Putamen (tissue), 1 donor: ENCODE results near the gene MCCC1.
"Not testable (repeated sequence)": the region's sequence is repeated elsewhere in the genome, so short reads cannot be mapped to it uniquely, and the experiment has no call there.

ENCODE experiments used
- DNase-seq: peaks from one replicate; pipeline ENCODE4 v3.0.0-alpha.2; 2016; ENCODE audit warnings: low spot score

Gene MCCC1

DNA sequence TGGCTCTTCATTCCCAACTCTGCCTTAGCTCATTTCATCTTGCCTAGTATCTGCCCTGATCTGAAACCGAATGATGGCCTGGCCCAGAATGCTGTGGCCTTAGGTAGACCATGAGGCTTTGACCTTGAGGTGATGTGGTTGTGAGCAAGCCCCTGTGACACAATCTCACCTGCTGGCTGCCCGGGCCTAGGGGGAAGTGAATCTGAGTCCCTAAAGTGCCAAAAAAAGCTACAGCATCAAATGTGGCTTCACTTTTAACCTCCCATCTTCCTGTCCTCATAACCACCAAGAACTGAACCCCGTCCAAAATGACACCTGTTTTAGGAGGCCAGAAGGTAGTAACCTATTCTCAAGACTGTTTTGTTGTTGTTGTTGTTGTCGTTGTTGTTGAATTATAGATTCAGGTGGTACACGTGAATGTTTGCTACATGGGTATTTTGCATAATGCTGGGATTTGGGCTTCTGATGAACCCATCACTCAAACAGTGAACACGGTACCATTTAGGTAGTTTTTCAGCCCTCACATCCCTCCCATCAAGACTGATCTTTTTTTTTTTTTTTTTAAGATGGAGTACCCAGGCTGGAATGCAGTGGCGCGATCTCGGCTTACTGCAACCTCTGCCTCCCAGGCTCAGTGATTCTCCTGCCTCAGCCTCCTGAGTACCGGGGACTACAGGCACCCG is 54.6 kb downstream of the MCCC1 start:
- no peak for DNase-seq

DNA sequence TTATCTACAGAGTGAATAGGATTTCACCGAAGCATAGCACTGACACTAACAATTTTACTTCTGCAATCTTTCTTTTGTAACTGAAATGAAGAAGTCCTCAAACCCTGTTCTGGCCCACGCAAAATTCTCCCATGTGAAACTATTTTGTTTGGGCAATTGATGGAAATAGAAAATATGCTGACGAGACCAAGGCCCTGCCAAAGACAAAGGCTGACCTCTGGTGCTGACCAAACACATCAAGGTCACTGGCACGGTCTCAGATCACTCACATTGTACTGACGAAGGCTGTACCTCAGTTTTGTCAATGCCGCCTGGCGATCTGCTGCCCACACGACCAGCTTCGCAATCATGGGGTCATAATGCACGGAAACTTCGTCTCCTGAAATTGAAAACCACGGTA is 60.5 kb downstream of the MCCC1 start:
- no peak for DNase-seq

DNA sequence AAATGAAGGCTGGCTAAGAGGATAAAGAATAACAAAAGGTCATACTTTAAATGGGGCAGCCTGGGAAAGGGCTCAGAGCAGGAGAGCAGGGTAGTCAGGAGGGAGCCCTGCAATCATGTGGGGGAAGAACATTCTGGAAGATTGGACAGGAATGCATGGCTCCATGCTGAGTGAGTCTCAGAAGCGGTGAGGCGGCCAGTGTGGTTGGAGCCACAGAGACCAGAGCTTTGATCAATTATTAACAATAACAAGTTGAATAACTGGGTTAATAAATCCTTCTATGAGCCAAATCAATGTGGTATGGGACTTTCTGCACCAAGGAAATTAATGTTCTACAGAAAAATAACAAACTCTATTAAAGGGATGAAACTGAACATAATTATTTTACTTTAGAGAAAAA is 61.1 kb downstream of the MCCC1 start:
- DNase-seq, result no peak

DNA sequence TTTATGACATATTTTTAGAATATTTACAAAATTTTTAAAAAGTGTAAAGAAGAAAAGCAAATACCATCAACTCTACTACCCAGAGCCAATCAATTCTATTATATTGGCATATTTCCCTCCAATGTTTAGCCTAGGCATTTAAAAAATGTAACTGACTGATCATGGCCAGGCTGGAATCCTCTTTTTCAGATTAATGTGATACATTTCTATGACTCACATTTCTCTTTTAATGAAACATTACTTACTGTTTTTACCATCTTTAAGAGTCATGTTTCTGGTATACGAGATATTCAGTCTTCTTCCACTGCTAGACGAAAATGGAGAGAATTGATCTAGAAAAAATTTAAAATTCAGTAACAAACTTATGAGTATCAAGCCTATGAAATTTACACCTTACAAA is 65.5 kb downstream of the MCCC1 start:
- DNase-seq, result no peak

GRCh38 chr3:183032880-183033555 is 66.3 kb downstream of the MCCC1 start:
- peak; percentile 58 for DNase-seq

GRCh38 chr3:183031826-183032225 is 67.5 kb downstream of the MCCC1 start:
- no peak for DNase-seq

DNA sequence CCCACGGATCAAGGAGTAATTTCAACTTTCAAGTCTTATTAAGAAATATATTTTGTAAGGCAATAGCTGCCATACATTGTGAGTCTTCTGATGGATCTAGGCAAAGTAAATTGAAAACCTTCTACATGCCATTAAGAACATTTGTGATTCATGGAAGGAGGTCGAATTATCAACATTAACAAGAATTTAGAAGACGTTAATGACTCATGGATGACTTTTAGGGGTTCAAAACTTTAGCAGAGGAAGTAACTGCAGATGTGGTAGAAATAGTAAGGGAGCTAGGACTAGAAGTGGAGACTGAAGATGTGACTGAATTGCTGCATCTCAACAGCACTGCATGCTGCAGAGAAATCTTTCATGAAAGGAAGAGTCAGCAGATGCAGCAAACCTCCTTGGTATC is 70.9 kb downstream of the MCCC1 start:
- DNase-seq, result no peak

- no peak for DNase-seq
These were observed 72.0 kb downstream of the MCCC1 start for GRCh38 chr3:183027276-183027675.

GRCh38 chr3:183022936-183023516 is 76.3 kb downstream of the MCCC1 start:
- no peak for DNase-seq

DNA sequence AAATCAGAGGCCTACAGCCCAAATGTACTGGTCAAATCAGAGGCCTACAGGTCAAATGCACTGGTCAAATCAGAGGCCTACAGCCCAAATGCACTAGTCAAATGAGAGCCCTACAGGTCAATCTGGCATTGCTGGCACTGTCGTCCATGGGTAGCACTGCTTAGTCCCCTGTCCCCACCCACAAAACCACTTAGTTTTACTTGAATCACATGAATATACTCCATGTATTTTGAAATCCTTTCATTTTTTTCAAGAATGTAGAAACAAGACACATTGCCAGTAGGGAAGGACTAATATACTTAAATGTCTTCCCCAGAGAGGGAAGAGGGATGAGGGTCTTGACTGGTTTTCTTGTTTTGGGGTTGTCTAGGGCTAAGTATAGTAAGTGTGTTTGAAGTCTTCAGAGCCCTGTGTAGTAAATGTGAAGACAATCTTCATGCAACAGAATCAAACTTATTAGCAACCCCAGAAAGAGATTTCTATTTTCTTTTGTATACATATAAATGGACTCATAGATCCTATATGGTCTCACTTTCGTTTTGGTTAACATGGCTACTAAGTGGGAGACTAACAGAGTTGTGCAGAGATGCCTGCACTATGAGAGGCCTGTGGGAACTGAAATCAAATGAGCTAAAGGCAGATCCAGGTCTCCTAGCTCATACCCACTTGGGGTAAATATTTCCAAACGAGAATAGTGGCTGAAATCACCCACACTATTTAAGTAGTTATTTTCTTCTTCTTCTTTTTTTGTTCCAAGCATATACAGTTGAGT is 80.7 kb downstream of the MCCC1 start:
- no peak for DNase-seq

DNA sequence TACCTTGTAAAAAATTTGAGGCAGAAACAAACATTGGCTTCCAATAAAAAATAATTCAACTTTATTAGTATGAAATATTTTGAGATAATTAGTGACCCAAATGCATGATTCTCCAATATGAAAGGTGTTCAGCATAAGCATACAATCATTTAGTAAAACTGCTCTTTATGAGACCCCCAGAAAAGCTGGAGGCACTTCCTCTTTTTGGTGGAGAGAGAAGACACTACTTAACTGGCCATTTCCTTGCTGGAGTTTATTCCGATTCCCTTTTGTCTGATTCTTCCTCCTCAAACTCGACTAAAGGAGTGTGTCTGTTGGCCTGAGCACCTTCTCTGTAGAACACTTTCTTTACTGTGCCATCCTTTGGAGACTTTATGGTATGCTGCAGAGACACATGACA is 84.1 kb downstream of the MCCC1 start:
- no peak for DNase-seq

- no peak for DNase-seq
These were observed 85.4 kb downstream of the MCCC1 start for GRCh38 chr3:183013856-183014255.

GRCh38 chr3:183013074-183013473 is 86.2 kb downstream of the MCCC1 start:
- DNase-seq, result no peak

GRCh38 chr3:183008800-183009199 is 90.5 kb downstream of the MCCC1 start:
- DNase-seq, result no peak

DNA sequence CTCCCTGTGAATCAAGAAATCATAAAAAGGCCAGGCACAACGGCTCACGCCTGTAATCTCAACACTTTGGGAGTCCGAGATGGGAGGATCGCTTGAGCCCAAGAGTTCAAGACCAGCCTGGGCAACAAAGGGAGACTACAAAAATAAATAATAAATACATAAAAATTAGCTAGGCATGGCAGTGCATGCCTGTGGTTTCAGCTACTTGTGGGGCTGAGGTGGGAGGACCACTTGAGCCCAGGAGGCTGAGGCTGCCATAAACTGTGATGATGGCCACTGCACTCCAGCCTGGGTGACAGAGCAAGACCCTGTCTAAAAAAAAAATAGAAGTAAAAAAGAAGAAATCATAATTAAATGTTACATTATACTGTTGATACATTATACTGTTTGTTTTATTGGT is 91.0 kb downstream of the MCCC1 start:
- DNase-seq, result no peak

DNA sequence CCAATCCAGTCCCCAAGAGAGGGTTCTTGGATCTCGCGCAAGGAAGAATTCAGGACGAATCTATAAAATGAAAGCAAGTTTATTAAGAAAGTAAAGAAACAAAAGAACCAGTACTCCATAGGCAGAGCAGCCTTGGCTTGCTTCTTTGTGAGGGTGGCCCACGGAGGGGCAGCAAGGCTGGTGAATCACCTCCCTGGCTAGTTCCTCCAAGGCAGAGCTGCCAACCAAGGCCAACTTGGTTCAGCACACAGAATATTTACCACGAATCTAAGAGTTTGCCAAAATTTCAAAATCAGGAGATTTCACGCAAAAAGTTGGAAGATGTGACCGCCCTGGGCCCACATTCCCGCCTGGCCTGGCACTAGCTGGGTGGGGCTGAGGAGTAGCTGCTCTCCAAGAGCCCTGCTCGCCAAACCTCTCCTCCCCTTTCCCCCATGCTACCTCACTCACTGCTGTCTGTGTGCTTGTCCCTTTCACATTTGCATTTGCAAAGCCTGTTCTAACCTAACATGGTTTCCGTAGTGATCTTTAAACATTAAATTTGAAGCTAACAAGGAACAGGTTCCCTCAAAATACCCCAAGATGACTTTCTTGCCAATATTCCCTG is 92.8 kb downstream of the MCCC1 start:
- no peak for DNase-seq

GRCh38 chr3:182999767-183000166 is 99.5 kb downstream of the MCCC1 start:
- DNase-seq, result no peak

GRCh38 chr3:182993486-182994201 is 105.7 kb downstream of the MCCC1 start:
- DNase-seq, result not testable (repeated sequence)

DNA sequence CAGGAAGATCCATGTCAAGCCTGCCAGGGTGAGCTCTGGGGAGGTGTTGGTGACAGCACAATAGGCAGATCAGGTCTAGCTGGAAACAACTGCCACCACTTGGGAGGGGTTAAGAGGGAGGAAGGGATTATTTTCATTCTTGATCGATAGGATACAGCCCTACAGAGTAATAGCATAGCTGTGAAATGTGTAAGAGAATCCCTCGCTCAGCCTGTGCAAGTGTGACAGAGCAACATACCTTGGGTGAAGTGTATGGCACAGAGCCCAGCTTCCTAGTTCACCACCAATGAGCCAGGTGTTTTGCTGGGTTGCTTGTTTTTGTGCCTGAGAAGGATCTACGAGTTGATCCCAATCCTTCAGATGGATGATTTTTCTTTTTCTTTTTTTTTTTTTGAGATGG is 109.7 kb downstream of the MCCC1 start:
- no peak for DNase-seq

DNA sequence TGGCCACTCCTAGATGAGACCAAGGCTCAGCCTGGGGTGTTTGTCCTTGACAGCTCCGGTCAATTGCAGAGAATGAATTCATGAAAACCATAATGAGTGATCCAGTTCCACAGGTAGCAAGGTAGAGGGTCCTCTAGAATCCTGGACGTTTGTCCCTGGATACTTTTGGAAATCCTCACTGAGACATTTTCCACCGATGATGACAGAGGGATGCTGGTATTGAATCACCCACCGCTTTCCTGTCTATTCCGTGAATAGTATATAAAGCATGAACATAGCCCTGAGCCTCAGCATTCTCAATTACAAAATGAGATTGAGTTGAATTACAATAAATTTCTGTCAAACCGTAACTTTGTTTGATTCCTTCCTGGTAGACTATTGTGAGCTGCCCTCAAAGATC is 113.3 kb downstream of the MCCC1 start:
- no peak for DNase-seq

GRCh38 chr3:182983876-182984275 is 115.4 kb downstream of the MCCC1 start:
- DNase-seq, result no peak

DNA sequence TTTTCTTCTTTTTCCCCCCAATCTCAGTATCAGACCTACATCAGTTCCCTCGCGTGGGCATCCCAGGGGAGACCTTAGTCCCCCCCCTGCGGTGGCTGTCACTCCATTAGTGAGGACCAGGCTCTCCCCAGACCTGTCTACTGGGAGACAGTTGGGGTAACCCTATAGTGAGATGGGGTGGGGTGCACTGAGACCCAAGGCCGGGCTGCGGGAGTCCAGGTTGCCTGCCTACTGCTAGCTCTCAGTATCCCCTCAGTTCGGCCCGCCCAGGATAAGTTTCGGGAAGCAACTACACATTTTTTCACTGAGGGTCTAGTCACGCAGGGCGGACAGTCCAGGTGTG is 118.3 kb downstream of the MCCC1 start:
- no peak for DNase-seq
